Psoas muscle (tissue), 8 donors: ENCODE results near the gene CHRM4. TPM values are rescaled to one million over a fixed set of nuclear protein-coding genes. Genes with fewer than 3 reads are reported as not detected.

Source experiments
- ATAC-seq, 4 donors: fragments of 200-7000 bp; cut with Tn5 transposase; one replicate each; pipeline ENCODE4 v1.9.1; 2020; ENCODE audit warnings: moderate library complexity in 3 of 4, mild to moderate bottlenecking in 2 of 4
- DNase-seq, 2 donors: peaks; one replicate each; pipeline ENCODE4 v3.0.0-alpha.2; 2020
- H3K27ac ChIP-seq: fragments of 200-600 bp; one replicate; pipeline ENCODE4 v1.8.0; 2022
- H3K27me3 ChIP-seq, 3 donors: fragments of 200-600 bp in 1 of 3; one replicate each; pipeline versions ENCODE4 v1.6.1 to v1.8.0; 2013 to 2022; ENCODE audit warnings: low read length in 2 of 3, mild to moderate bottlenecking in 2 of 3, moderate library complexity in 1 of 3; ENCODE audit not compliant: insufficient read depth in 3 of 3
- H3K36me3 ChIP-seq, 2 donors: fragments of 200-600 bp in 1 of 2; one replicate each; pipeline versions ENCODE4 v1.6.1 to v1.8.0; 2013 to 2022; ENCODE audit warnings: low read depth in 1 of 2, mild to moderate bottlenecking in 1 of 2, moderate library complexity in 1 of 2; ENCODE audit not compliant: insufficient read depth in 1 of 2
- H3K4me1 ChIP-seq: fragments of 200-600 bp; one replicate; pipeline ENCODE4 v1.8.0; 2022
- H3K4me3 ChIP-seq: fragments of 200-600 bp; one replicate; pipeline ENCODE4 v1.8.0; 2022; ENCODE audit warnings: mild to moderate bottlenecking
- H3K9me3 ChIP-seq: fragments of 200-600 bp; one replicate; pipeline ENCODE4 v1.8.0; 2022
- WGBS, 3 donors: extraction: QIAGEN DNeasy Blood & Tissue Kit; methylation state at CpG; one replicate each; pipeline versions ENCODE4 v1.1.6 to v1.1.7; 2013; 5-methylcytosine and 5-hydroxymethylcytosine counted together
- intact Hi-C, 2 donors: fragments of 100-400 bp; cut with DNase I; formaldehyde crosslinking; loops; one replicate each; pipeline versions ENCODE4 v1.11.0 to v1.14.2; 2022
- polyA plus RNA-seq, 3 donors: library from polyadenylated mRNA; stranded (reverse); fragments of 200-250 nt; gene quantifications; one replicate each; pipeline ENCODE4 v1.2.3, GENCODE V29; 2013
- total RNA-seq, 4 donors: library from RNA; stranded (reverse); fragmentation: NEBNext Ultra II Directional in 2 of 4; extraction: Animal tissue kit (Norgen Biotek cat#: 25700) in 2 of 4; gene quantifications; one replicate each; pipeline versions ENCODE4 v1.2.1 to v1.2.4, GENCODE V29; 2021 to 2023
- TF ChIP-seq, protein P1 (sequence below): fragments of 200-600 bp; IDR thresholded peaks from one replicate; pipeline ENCODE4 v1.8.0; 2022; ENCODE audit warnings: antibody characterized with exemption
- donor health status: healthy with polysubstance abuse.
- donor health status: DM: no; HTN: no; CAD: no; lungs with moderate emphysema.
- donor health status: Bipolar disorder and iron deficiency.
- donor health status: healthy.
- donor health status: DM: yes; HTN: yes; CAD: no.
- donor health status: DM: no; HTN: no; CAD: no.
- donor health status: DM: no; HTN: no; CAD: no.
- donor health status: DM: yes; HTN: yes; CAD: no.

CHRM4 gene
- total and polyA plus RNA-seq, 7 donors = not detected

- DNase-seq = no peak
- Histone ChIP-seq H3K4me1 (no peaks in the 10 kb centered on the region), H3K27me3 (no peaks in the 10 kb centered on the region), H3K36me3 (peaks cover 0 to 41% of the 10 kb centered on the region in 2 donors), H3K4me3 (no peak overlapping the region), H3K27ac (no peak overlapping the region), H3K9me3 (no peaks in the 10 kb centered on the region)
- TF ChIP-seq, protein P1, sequence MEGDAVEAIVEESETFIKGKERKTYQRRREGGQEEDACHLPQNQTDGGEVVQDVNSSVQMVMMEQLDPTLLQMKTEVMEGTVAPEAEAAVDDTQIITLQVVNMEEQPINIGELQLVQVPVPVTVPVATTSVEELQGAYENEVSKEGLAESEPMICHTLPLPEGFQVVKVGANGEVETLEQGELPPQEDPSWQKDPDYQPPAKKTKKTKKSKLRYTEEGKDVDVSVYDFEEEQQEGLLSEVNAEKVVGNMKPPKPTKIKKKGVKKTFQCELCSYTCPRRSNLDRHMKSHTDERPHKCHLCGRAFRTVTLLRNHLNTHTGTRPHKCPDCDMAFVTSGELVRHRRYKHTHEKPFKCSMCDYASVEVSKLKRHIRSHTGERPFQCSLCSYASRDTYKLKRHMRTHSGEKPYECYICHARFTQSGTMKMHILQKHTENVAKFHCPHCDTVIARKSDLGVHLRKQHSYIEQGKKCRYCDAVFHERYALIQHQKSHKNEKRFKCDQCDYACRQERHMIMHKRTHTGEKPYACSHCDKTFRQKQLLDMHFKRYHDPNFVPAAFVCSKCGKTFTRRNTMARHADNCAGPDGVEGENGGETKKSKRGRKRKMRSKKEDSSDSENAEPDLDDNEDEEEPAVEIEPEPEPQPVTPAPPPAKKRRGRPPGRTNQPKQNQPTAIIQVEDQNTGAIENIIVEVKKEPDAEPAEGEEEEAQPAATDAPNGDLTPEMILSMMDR = no peak
- intact Hi-C loops = no loop called here
- ATAC-seq = peak in 1 of 4 donors; percentile 15
- WGBS, 3 donors = 27 to 28% (median 28%) methylated on average over 6 of the region's 6 CpGs
Observed at GRCh38 chr11:46402957-46403902, 11.7 kb upstream of the CHRM4 start.

DNA sequence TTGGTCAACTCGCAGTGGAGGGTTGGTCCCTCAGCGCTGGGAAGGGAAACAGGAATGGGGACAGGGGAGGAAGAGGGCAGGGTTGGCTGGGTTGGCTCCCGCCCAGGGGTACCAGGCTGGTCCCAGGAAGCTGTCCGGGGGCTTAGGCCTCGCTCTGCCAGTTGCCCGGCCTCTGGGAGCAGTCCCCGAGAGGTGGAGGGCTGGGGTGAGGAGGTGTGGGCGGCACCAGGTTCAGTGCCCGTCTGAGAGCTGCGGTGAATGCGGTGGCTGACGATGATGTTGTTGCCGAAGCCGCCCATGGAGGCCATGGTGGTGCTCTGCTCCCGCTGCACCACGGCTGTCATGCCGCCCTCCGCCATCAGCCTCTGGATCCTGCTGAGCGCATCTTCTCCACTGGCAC, 6.0 kb upstream of the CHRM4 start:
- Histone ChIP-seq H3K36me3 (peaks cover 0 to 29% of the 10 kb centered on the region in 2 donors), H3K27me3 (no peaks in the 10 kb centered on the region), H3K9me3 (no peaks in the 10 kb centered on the region), H3K4me1 (peaks cover 4% of the 10 kb centered on the region), H3K27ac (no peak overlapping the region), H3K4me3 (no peak overlapping the region)
- ATAC-seq = no peak
- 94 to 98% (median 95%) methylated on average over 19 of the region's 19 CpGs for WGBS, 3 donors
- intact Hi-C loops = loop anchor here in 1 of 2 donors (10.0 kb wide), 1 partner anchor 217 kb away; the partner anchor contains the start of genes ATG13 and HARBI1
- DNase-seq = peak in 1 of 2 donors; percentile 41
- TF ChIP-seq, protein P1 = no peak

- H3K9me3 ChIP-seq = no peaks in the 10 kb centered on the region
- no peak overlapping the region for H3K27ac ChIP-seq
- peaks cover 0 to 32% (median 14%) of the 10 kb centered on the region in 3 donors for H3K27me3 ChIP-seq
- H3K36me3 ChIP-seq = peaks cover 0 to 29% of the 10 kb centered on the region in 2 donors
- peaks cover 21% of the 10 kb centered on the region for H3K4me1 ChIP-seq
- TF ChIP-seq, protein P1 = no peak
- ATAC-seq (no peak), DNase-seq (no peak)
- no peak overlapping the region for H3K4me3 ChIP-seq
- intact Hi-C loops = loop anchor here (5.0 to 10.0 kb wide), 2 partner anchors 221 to 224 kb away; partner anchors contain the start of genes ATG13 (in 2 of the 2) and HARBI1 (in 2 of the 2)
- 82 to 86% (median 86%) methylated on average over 4 of the region's 4 CpGs for WGBS, 3 donors
Observed at GRCh38 chr11:46393759-46394158, 2.2 kb upstream of the CHRM4 start.

DNA sequence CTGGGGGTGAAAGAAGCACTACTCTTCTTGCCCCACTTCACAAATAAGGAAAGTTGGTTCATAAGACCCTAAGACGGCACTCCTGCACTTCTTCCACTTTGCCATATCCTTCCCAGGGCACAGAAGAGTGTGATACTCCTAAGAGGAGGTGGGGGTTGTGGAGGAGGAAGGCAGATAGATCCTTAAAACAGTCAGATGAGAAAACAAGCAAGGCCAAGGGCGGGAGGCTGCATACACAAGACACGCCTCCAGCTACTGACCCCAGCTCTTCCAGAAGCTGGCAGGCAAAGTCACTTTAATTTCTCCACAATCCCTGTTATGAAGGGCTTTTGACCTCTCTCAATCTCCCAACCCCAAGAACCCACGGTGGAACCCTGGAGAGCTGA, 1.6 kb upstream of the CHRM4 start:
- no peak overlapping the region for H3K27ac ChIP-seq
- WGBS, 3 donors = 57 to 72% (median 69%) methylated on average over 4 of the region's 4 CpGs
- H3K9me3 ChIP-seq = no peaks in the 10 kb centered on the region
- TF ChIP-seq, protein P1 = no peak
- intact Hi-C loops = loop anchor here (5.0 to 10.0 kb wide), 2 partner anchors 222 to 224 kb away; partner anchors contain the start of genes ATG13 (in 2 of the 2) and HARBI1 (in 2 of the 2)
- H3K4me1 ChIP-seq = peaks cover 21% of the 10 kb centered on the region
- no peak for DNase-seq
- H3K36me3 ChIP-seq = peaks cover 0 to 26% of the 10 kb centered on the region in 2 donors
- peak overlapping the region; percentile 56 for H3K4me3 ChIP-seq
- H3K27me3 ChIP-seq = peaks cover 0 to 37% (median 14%) of the 10 kb centered on the region in 3 donors
- no peak for ATAC-seq
